DMS53 treated with DMSO at 0.1 percent for 48 hours (cell line): ENCODE measurements around the gene ALPI.

Experiments
- DNase-seq: peaks from one replicate; lab custom pipeline; 2025; ENCODE audit not compliant: unreplicated experiment; lab: John Stamatoyannopoulos, UW

ALPI gene

GRCh38 chr2:232495292-232495691, 39.3 kb downstream of the ALPI start:
- no peak for DNase-seq

GRCh38 chr2:232496501-232497270, 40.7 kb downstream of the ALPI start:
- DNase-seq, result no peak

GRCh38 chr2:232497348-232497747, 41.4 kb downstream of the ALPI start:
- DNase-seq, result no peak

GRCh38 chr2:232498452-232498851, 42.5 kb downstream of the ALPI start:
- DNase-seq, result no peak

DNA sequence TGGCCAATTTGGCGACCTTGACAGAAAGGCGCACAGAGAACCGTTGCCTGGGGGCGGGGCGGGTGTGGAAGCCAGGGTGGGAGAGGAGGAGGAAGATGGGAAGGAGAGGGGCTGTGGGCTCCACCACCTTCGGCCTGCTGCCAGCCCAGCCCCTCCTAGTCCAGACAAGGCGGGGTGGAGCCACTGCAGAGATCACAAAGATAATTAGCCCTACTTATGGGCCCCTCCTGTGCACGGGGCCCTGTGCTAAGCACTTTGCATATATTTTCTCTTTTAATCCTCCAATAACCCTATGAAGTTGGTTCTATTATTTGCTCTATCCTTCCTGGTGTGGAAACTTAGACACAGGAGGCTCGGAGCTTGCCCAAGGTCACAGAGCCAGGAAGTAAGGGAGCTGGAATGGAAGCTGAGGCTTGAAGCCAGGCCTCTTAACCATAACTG, 45.4 kb downstream of the ALPI start:
- DNase-seq, result no peak

DNA sequence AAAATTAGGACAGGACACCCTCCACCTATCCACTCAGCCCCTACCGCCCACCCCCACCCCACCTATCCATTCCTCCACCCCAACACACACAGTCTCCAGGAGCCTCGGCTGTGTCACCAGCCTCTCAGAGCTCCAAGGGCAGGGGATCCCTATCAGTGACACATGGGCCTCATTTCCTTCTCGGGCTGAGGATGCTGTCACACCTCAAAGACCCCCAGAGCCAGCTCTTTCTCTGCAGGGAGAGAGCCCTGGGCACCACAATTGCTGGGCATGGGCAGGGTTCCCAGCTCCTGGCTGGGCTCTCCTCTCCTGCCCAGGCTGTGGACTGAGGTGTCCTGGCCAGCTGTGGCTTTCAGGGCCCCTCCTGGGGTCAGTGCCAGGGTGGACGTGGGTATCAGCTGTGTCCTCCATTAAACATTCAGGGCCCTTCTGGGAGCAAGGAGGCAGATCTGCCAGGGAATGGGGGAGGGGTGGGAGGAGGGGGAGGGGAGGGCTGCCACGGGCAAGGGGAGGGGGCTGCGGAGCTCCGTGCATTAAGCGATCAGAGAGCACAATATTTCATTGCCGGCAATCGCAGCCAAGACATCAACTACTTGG, 45.9 kb downstream of the ALPI start:
- no peak for DNase-seq

- no peak for DNase-seq
Observed at GRCh38 chr2:232502511-232502910, 46.6 kb downstream of the ALPI start.

- DNase-seq, result peak; percentile 8
Observed at GRCh38 chr2:232502911-232503808, 47.2 kb downstream of the ALPI start.

- DNase-seq, result no peak
Observed at GRCh38 chr2:232503809-232504323, 47.9 kb downstream of the ALPI start.

GRCh38 chr2:232504438-232504837, 48.5 kb downstream of the ALPI start:
- DNase-seq, result peak; percentile 5

- DNase-seq, result no peak
Observed at GRCh38 chr2:232505856-232506255, 49.9 kb downstream of the ALPI start.

GRCh38 chr2:232506709-232507108, 50.8 kb downstream of the ALPI start:
- no peak for DNase-seq

GRCh38 chr2:232508251-232508650, 52.3 kb downstream of the ALPI start:
- no peak for DNase-seq
